ENCODE measurements around the gene MRC2.

MRC2 gene

GRCh38 chr17:62679866-62680377 lies 52.5 kb downstream of the MRC2 start:
- TF ChIP-seq POLR2AphosphoS5 (IDR thresholded peaks at IDR 0.05; ENCODE audit: low read depth, low read length) (no peak), SPI1 (IDR thresholded peaks at IDR 0.05; ENCODE audit: low read depth, low read length) (no peak), TAF1 (IDR thresholded peaks at IDR 0.05; ENCODE audit: low read depth, low read length) (no peak), POU2F2 (IDR thresholded peaks at IDR 0.05; ENCODE audit: low read depth, low read length) (no peak), PAX5 (IDR thresholded peaks at IDR 0.05; ENCODE audit: insufficient read depth, low read length, severe bottlenecking) (no peak)
- no peak for DNase-seq (ENCODE audit: insufficient read length, low spot score)
- no peak for FAIRE-seq

- TF ChIP-seq TAF1 (IDR thresholded peaks at IDR 0.05; ENCODE audit: low read depth, low read length) (no peak), POU2F2 (IDR thresholded peaks at IDR 0.05; ENCODE audit: low read depth, low read length) (no peak), POLR2A (IDR thresholded peaks at IDR 0.05; ENCODE audit: low read depth, low read length) (no peak), PAX5 (IDR thresholded peaks at IDR 0.05; ENCODE audit: insufficient read depth, low read length, severe bottlenecking) (no peak), SPI1 (IDR thresholded peaks at IDR 0.05; ENCODE audit: low read depth, low read length) (no peak)
- FAIRE-seq (no peak), DNase-seq (ENCODE audit: insufficient read length, low spot score) (no peak)
Observed at GRCh38 chr17:62680541-62681052, 53.1 kb downstream of the MRC2 start.

GRCh38 chr17:62681061-62681938 lies 53.8 kb downstream of the MRC2 start:
- FAIRE-seq (no peak), DNase-seq (ENCODE audit: insufficient read length, low spot score) (no peak)

GRCh38 chr17:62681939-62682381 lies 54.5 kb downstream of the MRC2 start:
- TF ChIP-seq PAX5 (IDR thresholded peaks at IDR 0.05; ENCODE audit: insufficient read depth, low read length, severe bottlenecking): no peak
- no peak for TF ChIP-seq TAF1 (IDR thresholded peaks at IDR 0.05; ENCODE audit: low read depth, low read length)
- no peak for TF ChIP-seq SPI1 (IDR thresholded peaks at IDR 0.05; ENCODE audit: low read depth, low read length)
- TF ChIP-seq POU2F2 (IDR thresholded peaks at IDR 0.05; ENCODE audit: low read depth, low read length): no peak
- TF ChIP-seq POLR2AphosphoS5 (IDR thresholded peaks at IDR 0.05; ENCODE audit: low read depth, low read length): no peak
- no peak for TF ChIP-seq POLR2A (IDR thresholded peaks at IDR 0.05; ENCODE audit: low read depth, low read length)
- DNase-seq (ENCODE audit: insufficient read length, low spot score): no peak
- no peak for FAIRE-seq

More at GRCh38 chr17:62681061-62681938, 53.8 kb downstream of the MRC2 start:
- TF ChIP-seq POLR2AphosphoS5 (IDR thresholded peaks at IDR 0.05; ENCODE audit: low read depth, low read length) (no peak), SPI1 (IDR thresholded peaks at IDR 0.05; ENCODE audit: low read depth, low read length) (no peak), POU2F2 (IDR thresholded peaks at IDR 0.05; ENCODE audit: low read depth, low read length) (no peak), TAF1 (IDR thresholded peaks at IDR 0.05; ENCODE audit: low read depth, low read length) (no peak), POLR2A (IDR thresholded peaks at IDR 0.05; ENCODE audit: low read depth, low read length) (no peak), PAX5 (IDR thresholded peaks at IDR 0.05; ENCODE audit: insufficient read depth, low read length, severe bottlenecking) (no peak)

GRCh38 chr17:62684179-62684578 lies 56.7 kb downstream of the MRC2 start:
- DNase-seq (ENCODE audit: insufficient read length, low spot score) (no peak), FAIRE-seq (no peak)
- TF ChIP-seq TAF1 (IDR thresholded peaks at IDR 0.05; ENCODE audit: low read depth, low read length): no peak
- TF ChIP-seq POLR2AphosphoS5 (IDR thresholded peaks at IDR 0.05; ENCODE audit: low read depth, low read length): no peak
- no peak for TF ChIP-seq SPI1 (IDR thresholded peaks at IDR 0.05; ENCODE audit: low read depth, low read length)
- no peak for TF ChIP-seq POLR2A (IDR thresholded peaks at IDR 0.05; ENCODE audit: low read depth, low read length)
- no peak for TF ChIP-seq PAX5 (IDR thresholded peaks at IDR 0.05; ENCODE audit: insufficient read depth, low read length, severe bottlenecking)
- TF ChIP-seq POU2F2 (IDR thresholded peaks at IDR 0.05; ENCODE audit: low read depth, low read length): no peak

GRCh38 chr17:62687997-62688396 lies 60.5 kb downstream of the MRC2 start:
- no peak for FAIRE-seq
- TF ChIP-seq POU2F2 (IDR thresholded peaks at IDR 0.05; ENCODE audit: low read depth, low read length): no peak
- no peak for TF ChIP-seq TAF1 (IDR thresholded peaks at IDR 0.05; ENCODE audit: low read depth, low read length)
- TF ChIP-seq PAX5 (IDR thresholded peaks at IDR 0.05; ENCODE audit: insufficient read depth, low read length, severe bottlenecking): no peak
- TF ChIP-seq POLR2A (IDR thresholded peaks at IDR 0.05; ENCODE audit: low read depth, low read length): no peak
- TF ChIP-seq POLR2AphosphoS5 (IDR thresholded peaks at IDR 0.05; ENCODE audit: low read depth, low read length): no peak
- no peak for TF ChIP-seq SPI1 (IDR thresholded peaks at IDR 0.05; ENCODE audit: low read depth, low read length)
- DNase-seq (ENCODE audit: insufficient read length, low spot score): no peak

- no peak for DNase-seq (ENCODE audit: insufficient read length, low spot score)
- no peak for FAIRE-seq
- TF ChIP-seq SPI1 (IDR thresholded peaks at IDR 0.05; ENCODE audit: low read depth, low read length) (no peak), TAF1 (IDR thresholded peaks at IDR 0.05; ENCODE audit: low read depth, low read length) (no peak), POLR2A (IDR thresholded peaks at IDR 0.05; ENCODE audit: low read depth, low read length) (no peak), POLR2AphosphoS5 (IDR thresholded peaks at IDR 0.05; ENCODE audit: low read depth, low read length) (no peak), POU2F2 (IDR thresholded peaks at IDR 0.05; ENCODE audit: low read depth, low read length) (no peak), PAX5 (IDR thresholded peaks at IDR 0.05; ENCODE audit: insufficient read depth, low read length, severe bottlenecking) (no peak)
Observed at GRCh38 chr17:62688398-62689160, 61.1 kb downstream of the MRC2 start.

- FAIRE-seq: no peak
- TF ChIP-seq TAF1 (IDR thresholded peaks at IDR 0.05; ENCODE audit: low read depth, low read length) (no peak), SPI1 (IDR thresholded peaks at IDR 0.05; ENCODE audit: low read depth, low read length) (no peak), POU2F2 (IDR thresholded peaks at IDR 0.05; ENCODE audit: low read depth, low read length) (no peak), POLR2AphosphoS5 (IDR thresholded peaks at IDR 0.05; ENCODE audit: low read depth, low read length) (no peak), PAX5 (IDR thresholded peaks at IDR 0.05; ENCODE audit: insufficient read depth, low read length, severe bottlenecking) (no peak), POLR2A (IDR thresholded peaks at IDR 0.05; ENCODE audit: low read depth, low read length) (no peak)
Observed at GRCh38 chr17:62689441-62690167, 62.1 kb downstream of the MRC2 start.

More at GRCh38 chr17:62689441-62690167, 62.1 kb downstream of the MRC2 start:
- DNase-seq (ENCODE audit: insufficient read length, low spot score): no peak

All from GM12891 (cell line).